ENCODE data around the gene KLF13.

Gene KLF13

DNA sequence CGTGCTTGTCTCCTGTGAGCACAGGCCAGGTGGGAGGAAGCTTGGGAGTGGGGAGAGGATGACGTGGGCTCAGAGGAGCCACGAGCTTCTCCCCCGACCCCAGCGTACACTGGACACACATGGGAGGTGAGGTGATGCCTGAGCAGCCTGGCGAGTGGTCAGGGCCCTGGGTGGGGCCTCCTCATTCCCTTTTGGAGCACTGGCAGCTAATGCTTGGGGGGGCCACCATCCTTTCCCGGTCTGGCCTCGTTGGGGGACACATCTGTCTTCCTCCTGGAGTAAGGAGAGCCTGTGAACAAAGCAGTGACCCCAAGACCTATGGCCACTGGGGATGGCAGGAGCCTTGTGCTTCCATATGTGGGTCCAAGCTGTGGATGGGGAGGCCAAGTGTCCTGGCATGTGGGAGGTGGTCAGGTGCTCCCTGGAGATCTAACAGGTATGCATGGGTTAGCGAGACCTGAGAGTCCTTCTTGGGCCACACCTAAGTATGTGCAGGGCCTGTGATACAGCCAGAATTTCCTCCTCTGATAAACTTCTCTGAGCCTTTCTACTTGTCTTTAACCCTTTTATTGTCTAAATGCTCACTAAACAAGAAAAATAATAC lies 9.5 kb downstream of the KLF13 start:
- Histone ChIP-seq H3K4me3 (ENCODE audit: low read length in 2 of 2) (peak overlapping the region in 1 of 2 donors; percentile 22), H3K9me3 (ENCODE audit: control insufficient read depth in 2 of 2, low read length in 2 of 2) (no peaks in the 10 kb centered on the region), H3K27ac (ENCODE audit: low read length) (no peak overlapping the region), H3K4me1 (ENCODE audit: control insufficient read depth, insufficient read depth, low read length) (peaks cover 82% of the 10 kb centered on the region), H3K27me3 (ENCODE audit: control insufficient read depth in 1 of 2, insufficient read depth in 2 of 2, low read length in 2 of 2) (no peaks in the 10 kb centered on the region), H3K36me3 (ENCODE audit: control insufficient read depth in 2 of 2, insufficient read depth in 2 of 2, low read length in 2 of 2) (no peaks in the 10 kb centered on the region), H3K9ac (ENCODE audit: low read length in 2 of 2) (no peak overlapping the region)

DNA sequence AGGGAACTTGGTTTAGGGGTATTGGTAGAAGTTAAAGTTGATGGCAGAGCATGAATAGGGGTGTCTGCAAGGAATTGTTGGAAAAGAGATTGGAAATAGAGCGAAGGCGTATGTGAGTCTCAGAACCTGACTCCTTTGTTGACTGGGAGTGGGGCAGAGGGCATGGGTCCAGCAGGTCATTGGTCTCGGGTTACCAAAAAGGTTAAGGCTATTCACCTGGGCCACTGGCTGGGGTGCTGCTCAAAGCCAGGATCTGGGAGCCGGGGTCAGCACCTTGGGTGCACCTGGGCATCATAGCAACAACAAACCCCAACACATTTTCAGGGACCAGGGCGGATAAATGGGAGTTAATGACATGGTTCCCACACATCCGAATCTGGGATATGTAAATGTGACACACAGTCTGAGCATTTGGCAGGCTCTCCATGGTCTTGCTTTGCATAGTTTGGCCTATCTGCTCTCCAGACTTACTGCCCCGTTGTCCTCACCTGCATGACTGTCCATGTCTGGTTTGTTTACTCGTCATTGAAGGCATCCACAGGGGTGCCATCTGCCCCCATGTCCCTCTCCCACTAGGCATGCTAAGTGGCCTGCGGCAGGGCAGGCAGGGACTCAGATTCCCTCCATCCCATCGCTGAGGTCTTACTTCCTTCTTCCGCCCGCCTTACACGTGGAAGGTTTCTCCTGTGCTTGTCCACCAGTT lies 10.1 kb downstream of the KLF13 start:
- H3K4me1 ChIP-seq (ENCODE audit: control insufficient read depth, insufficient read depth, low read length) = peaks cover 79% of the 10 kb centered on the region
- H3K27me3 ChIP-seq (ENCODE audit: control insufficient read depth in 1 of 2, insufficient read depth in 2 of 2, low read length in 2 of 2) = no peaks in the 10 kb centered on the region
- no peak overlapping the region for H3K4me3 ChIP-seq (ENCODE audit: low read length in 2 of 2)
- H3K9me3 ChIP-seq (ENCODE audit: control insufficient read depth in 2 of 2, low read length in 2 of 2) = no peaks in the 10 kb centered on the region
- no peak overlapping the region for H3K9ac ChIP-seq (ENCODE audit: low read length in 2 of 2)
- H3K27ac ChIP-seq (ENCODE audit: low read length) = peak overlapping the region; percentile 24
- no peaks in the 10 kb centered on the region for H3K36me3 ChIP-seq (ENCODE audit: control insufficient read depth in 2 of 2, insufficient read depth in 2 of 2, low read length in 2 of 2)

DNA sequence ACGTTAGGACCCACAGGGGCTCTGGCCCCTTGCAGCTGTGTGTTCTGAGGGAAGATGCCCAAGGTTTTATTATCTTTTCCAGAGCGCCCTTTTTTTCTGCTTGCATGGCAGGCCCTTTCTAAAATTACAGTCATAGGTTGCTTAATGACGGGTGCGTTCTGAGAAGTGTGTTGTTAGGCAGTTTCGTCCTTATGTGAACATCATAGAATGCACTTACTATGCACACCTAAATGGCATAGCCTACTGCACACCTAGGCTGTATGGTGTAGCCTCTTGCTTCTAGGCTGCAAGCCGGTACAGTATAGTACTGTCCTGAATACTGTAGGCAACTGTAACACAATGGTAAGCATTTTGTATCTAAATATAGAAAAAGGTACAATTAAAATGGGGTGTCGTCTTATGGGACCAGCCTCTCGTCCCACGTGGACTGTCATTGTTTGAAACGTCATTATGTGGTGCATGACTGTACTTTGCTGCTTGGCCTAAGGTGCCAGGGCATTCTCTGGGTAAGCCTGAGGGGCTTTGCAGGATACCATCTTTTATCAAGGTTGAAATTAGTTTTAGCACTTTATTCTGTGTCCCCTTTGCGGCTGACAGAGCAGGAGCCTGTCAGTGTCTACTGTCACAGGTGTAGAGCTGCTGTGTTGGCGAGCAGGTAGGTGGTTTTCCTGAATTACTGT lies 10.9 kb downstream of the KLF13 start:
- H3K36me3 ChIP-seq (ENCODE audit: control insufficient read depth in 2 of 2, insufficient read depth in 2 of 2, low read length in 2 of 2) = no peaks in the 10 kb centered on the region
- H3K27me3 ChIP-seq (ENCODE audit: control insufficient read depth in 1 of 2, insufficient read depth in 2 of 2, low read length in 2 of 2) = no peaks in the 10 kb centered on the region
- H3K4me3 ChIP-seq (ENCODE audit: low read length in 2 of 2) = no peak overlapping the region
- peak overlapping the region; percentile 24 for H3K27ac ChIP-seq (ENCODE audit: low read length)
- peaks cover 78% of the 10 kb centered on the region for H3K4me1 ChIP-seq (ENCODE audit: control insufficient read depth, insufficient read depth, low read length)
- no peak overlapping the region for H3K9ac ChIP-seq (ENCODE audit: low read length in 2 of 2)
- no peaks in the 10 kb centered on the region for H3K9me3 ChIP-seq (ENCODE audit: control insufficient read depth in 2 of 2, low read length in 2 of 2)

DNA sequence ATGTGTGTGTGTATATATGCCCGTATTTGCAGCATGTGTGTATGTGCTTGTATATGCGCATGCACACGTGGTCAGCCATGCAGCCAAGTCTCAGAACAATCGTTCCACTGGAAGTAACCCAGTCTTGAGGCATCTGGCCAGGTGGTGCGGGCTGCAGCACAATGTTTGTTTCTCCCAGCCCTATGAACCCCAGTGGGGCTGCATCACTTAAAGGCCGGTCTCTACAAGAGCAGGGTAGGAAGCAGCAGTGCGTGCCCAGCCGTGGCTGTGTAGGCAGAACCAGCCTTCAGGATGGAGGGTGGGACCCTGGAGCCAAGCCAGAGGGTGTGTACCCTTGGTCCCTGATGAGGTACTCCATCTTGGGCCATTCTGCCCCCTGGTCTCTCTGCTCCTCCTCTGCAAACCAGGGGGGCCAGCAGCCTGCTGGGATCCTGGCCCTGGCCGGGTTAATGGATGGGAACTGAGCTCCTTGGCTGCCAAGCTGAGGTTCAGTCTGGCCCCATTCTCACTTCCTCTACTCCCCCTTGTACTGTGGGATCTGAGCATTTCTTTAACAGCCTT lies 11.8 kb downstream of the KLF13 start:
- Histone ChIP-seq H3K27ac (ENCODE audit: low read length) (peak overlapping the region; percentile 75), H3K27me3 (ENCODE audit: control insufficient read depth in 1 of 2, insufficient read depth in 2 of 2, low read length in 2 of 2) (no peaks in the 10 kb centered on the region), H3K4me1 (ENCODE audit: control insufficient read depth, insufficient read depth, low read length) (peaks cover 82% of the 10 kb centered on the region), H3K9me3 (ENCODE audit: control insufficient read depth in 2 of 2, low read length in 2 of 2) (no peaks in the 10 kb centered on the region), H3K9ac (ENCODE audit: low read length in 2 of 2) (no peak overlapping the region), H3K4me3 (ENCODE audit: low read length in 2 of 2) (peak overlapping the region; percentile 5 to 47), H3K36me3 (ENCODE audit: control insufficient read depth in 2 of 2, insufficient read depth in 2 of 2, low read length in 2 of 2) (no peaks in the 10 kb centered on the region)

DNA sequence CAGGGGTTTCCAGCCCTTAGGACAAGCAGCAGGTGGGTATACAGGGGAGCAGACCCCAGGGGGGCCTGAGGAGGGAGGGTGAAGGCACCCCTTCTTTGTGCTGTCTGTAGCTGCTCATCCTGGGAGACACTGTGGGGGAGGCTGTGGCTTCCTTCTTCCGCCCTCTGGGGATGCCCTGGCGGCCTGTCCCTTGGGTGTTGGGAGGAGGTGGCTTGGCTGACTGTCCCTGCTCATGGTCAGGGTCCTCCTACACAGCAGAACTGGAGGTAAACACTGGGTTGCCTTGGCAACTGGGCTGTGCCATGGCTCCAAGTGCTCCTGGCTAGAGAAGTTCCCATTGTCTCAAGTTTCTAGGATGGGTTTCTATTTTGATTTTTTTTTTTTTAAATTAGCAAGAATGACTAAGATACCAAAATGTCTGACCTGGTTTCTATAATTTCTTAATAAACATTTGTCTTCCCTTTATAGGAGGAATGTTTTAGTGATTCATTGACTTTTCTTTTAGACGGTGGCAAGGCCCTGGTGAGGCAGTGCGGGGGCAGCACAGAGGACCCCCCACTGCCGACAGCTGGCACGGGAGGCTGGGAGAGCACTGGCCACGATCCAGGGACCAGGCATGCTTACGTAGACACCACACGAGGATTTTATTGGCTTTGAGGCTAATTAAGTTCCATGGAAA lies 12.4 kb downstream of the KLF13 start:
- no peaks in the 10 kb centered on the region for H3K27me3 ChIP-seq (ENCODE audit: control insufficient read depth in 1 of 2, insufficient read depth in 2 of 2, low read length in 2 of 2)
- peak overlapping the region; percentile 75 for H3K27ac ChIP-seq (ENCODE audit: low read length)
- H3K4me1 ChIP-seq (ENCODE audit: control insufficient read depth, insufficient read depth, low read length) = peaks cover 86% of the 10 kb centered on the region
- H3K4me3 ChIP-seq (ENCODE audit: low read length in 2 of 2) = peak overlapping the region in 1 of 2 donors; percentile 47
- no peaks in the 10 kb centered on the region for H3K9me3 ChIP-seq (ENCODE audit: control insufficient read depth in 2 of 2, low read length in 2 of 2)
- no peak overlapping the region for H3K9ac ChIP-seq (ENCODE audit: low read length in 2 of 2)
- no peaks in the 10 kb centered on the region for H3K36me3 ChIP-seq (ENCODE audit: control insufficient read depth in 2 of 2, insufficient read depth in 2 of 2, low read length in 2 of 2)

DNA sequence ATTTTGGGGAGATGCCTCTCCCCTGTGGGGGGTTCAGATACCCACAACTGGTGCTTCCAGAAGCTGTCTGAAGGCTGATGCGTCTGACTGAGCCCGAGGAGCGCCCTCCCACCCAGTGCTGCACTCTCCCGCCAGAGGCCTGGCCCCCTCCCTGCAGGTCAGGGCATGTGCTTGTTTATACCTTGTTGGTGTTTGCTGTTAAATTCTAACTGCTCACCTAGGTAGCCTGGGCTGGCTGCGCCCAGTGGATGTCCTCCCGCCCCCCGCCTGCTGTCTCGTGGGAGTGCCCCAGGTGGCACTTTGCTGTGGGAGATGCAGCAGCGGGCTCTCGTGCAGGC lies 12.9 kb downstream of the KLF13 start:
- Histone ChIP-seq H3K36me3 (ENCODE audit: control insufficient read depth in 2 of 2, insufficient read depth in 2 of 2, low read length in 2 of 2) (no peaks in the 10 kb centered on the region), H3K9ac (ENCODE audit: low read length in 2 of 2) (no peak overlapping the region), H3K9me3 (ENCODE audit: control insufficient read depth in 2 of 2, low read length in 2 of 2) (no peaks in the 10 kb centered on the region), H3K27me3 (ENCODE audit: control insufficient read depth in 1 of 2, insufficient read depth in 2 of 2, low read length in 2 of 2) (no peaks in the 10 kb centered on the region), H3K4me1 (ENCODE audit: control insufficient read depth, insufficient read depth, low read length) (peaks cover 90% of the 10 kb centered on the region), H3K27ac (ENCODE audit: low read length) (peak overlapping the region; percentile 75), H3K4me3 (ENCODE audit: low read length in 2 of 2) (peak overlapping the region in 1 of 2 donors; percentile 44)

DNA sequence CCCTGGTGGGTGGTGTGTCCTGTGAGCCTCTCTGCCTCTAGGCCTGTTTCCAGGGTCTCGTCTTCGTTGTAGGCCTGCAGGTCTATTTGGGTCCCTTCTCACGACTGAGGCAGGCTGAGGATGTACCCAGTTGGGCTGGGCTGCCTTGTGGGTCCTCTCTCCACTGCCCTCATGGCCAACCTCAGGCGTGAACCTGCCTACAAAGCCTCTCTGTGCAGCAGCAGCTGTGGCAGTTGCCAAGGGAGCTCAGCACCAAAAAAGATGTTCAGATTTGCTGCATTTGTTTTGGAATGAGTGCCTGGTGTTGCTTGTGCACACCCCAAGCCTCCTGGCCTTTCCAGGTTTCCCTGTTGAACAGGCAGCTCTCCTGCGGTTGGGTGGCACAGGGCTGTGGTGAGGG lies 13.4 kb downstream of the KLF13 start:
- Histone ChIP-seq H3K4me1 (ENCODE audit: control insufficient read depth, insufficient read depth, low read length) (peaks cover 90% of the 10 kb centered on the region), H3K9me3 (ENCODE audit: control insufficient read depth in 2 of 2, low read length in 2 of 2) (no peaks in the 10 kb centered on the region), H3K4me3 (ENCODE audit: low read length in 2 of 2) (no peak overlapping the region), H3K36me3 (ENCODE audit: control insufficient read depth in 2 of 2, insufficient read depth in 2 of 2, low read length in 2 of 2) (no peaks in the 10 kb centered on the region), H3K27me3 (ENCODE audit: control insufficient read depth in 1 of 2, insufficient read depth in 2 of 2, low read length in 2 of 2) (no peaks in the 10 kb centered on the region), H3K27ac (ENCODE audit: low read length) (no peak overlapping the region), H3K9ac (ENCODE audit: low read length in 2 of 2) (no peak overlapping the region)

DNA sequence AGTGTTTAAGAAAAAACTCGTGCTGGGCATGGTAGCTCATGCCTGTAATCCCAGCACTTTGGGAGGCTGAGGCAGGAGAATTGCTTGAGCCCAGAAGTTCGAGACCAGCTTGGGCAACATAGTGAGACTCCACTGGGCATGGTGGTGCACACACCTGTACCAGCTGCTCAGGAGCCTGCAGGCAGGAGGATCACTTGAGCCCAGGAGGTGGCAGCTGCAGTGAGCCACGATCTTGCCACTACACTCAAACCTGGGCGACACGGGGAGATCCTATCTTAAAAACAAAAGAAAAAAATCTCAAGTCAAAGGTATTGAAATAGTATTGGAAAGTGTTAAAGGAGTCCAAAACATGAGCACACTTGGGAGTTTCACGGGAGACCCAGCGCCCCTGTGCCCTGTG lies 14.0 kb downstream of the KLF13 start:
- Histone ChIP-seq H3K4me3 (ENCODE audit: low read length in 2 of 2) (no peak overlapping the region), H3K36me3 (ENCODE audit: control insufficient read depth in 2 of 2, insufficient read depth in 2 of 2, low read length in 2 of 2) (no peaks in the 10 kb centered on the region), H3K4me1 (ENCODE audit: control insufficient read depth, insufficient read depth, low read length) (peaks cover 92% of the 10 kb centered on the region), H3K27me3 (ENCODE audit: control insufficient read depth in 1 of 2, insufficient read depth in 2 of 2, low read length in 2 of 2) (no peaks in the 10 kb centered on the region), H3K9ac (ENCODE audit: low read length in 2 of 2) (no peak overlapping the region), H3K27ac (ENCODE audit: low read length) (no peak overlapping the region), H3K9me3 (ENCODE audit: control insufficient read depth in 2 of 2, low read length in 2 of 2) (no peaks in the 10 kb centered on the region)

DNA sequence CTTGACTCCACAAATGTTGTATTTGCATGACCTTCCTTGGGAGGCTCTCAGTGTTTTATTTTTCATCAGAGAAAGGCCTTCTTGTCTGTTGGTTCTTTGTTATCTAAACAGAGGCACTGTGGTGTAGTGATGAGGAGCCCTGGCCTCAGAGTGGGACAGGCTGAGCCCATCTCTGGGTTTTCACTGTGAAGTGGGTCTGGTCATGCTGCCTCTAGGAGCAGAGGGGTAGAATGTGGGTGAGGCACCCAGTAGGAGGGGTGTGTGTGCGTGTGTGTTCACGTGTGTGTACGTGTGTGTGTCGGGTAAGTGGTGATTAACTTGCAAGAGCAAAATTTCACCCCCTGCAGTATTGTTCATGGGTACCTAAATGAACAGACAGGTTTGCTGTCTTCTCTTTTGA lies 14.4 kb downstream of the KLF13 start:
- Histone ChIP-seq H3K9ac (ENCODE audit: low read length in 2 of 2) (peak overlapping the region in 1 of 2 donors; percentile 36), H3K9me3 (ENCODE audit: control insufficient read depth in 2 of 2, low read length in 2 of 2) (no peaks in the 10 kb centered on the region), H3K4me3 (ENCODE audit: low read length in 2 of 2) (no peak overlapping the region), H3K27ac (ENCODE audit: low read length) (no peak overlapping the region), H3K4me1 (ENCODE audit: control insufficient read depth, insufficient read depth, low read length) (peaks cover 91% of the 10 kb centered on the region), H3K36me3 (ENCODE audit: control insufficient read depth in 2 of 2, insufficient read depth in 2 of 2, low read length in 2 of 2) (no peaks in the 10 kb centered on the region), H3K27me3 (ENCODE audit: control insufficient read depth in 1 of 2, insufficient read depth in 2 of 2, low read length in 2 of 2) (no peaks in the 10 kb centered on the region)

DNA sequence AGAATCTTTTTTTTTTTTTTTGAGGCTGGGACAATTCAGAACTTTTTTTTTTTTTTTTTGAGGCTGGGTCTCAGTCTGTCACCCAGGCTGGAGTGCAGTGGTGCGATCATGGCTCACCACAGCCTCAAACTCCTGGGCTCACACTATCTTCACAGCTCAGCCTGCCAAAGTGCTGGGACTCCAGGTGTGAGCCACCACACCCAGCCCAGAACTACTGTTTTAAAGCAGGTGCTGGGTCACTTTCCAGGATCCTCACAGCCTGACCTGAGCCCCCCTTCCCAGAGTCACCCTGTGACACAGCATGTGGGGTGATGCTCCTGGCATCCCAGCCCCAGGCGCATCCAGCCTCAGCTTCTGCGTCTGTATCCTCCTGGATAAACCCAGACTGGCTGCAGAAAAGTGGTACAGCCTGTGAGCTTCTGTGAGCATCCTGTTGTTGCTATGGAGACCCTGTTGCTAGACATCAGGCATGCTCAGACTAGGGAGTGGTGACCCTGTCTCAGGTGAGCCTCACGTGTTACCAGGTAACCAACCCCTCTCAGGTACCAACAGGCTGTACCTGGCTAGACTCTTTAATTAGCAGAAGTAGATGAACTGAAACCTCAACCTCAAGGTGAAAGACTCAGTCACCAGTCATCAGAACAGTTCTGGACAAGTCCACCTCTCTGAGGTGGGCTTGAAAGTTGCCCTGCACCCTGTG lies 15.0 kb downstream of the KLF13 start:
- H3K36me3 ChIP-seq (ENCODE audit: control insufficient read depth in 2 of 2, insufficient read depth in 2 of 2, low read length in 2 of 2) = no peaks in the 10 kb centered on the region
- no peak overlapping the region for H3K9ac ChIP-seq (ENCODE audit: low read length in 2 of 2)
- peaks cover 91% of the 10 kb centered on the region for H3K4me1 ChIP-seq (ENCODE audit: control insufficient read depth, insufficient read depth, low read length)
- H3K4me3 ChIP-seq (ENCODE audit: low read length in 2 of 2) = no peak overlapping the region
- H3K27me3 ChIP-seq (ENCODE audit: control insufficient read depth in 1 of 2, insufficient read depth in 2 of 2, low read length in 2 of 2) = no peaks in the 10 kb centered on the region
- H3K9me3 ChIP-seq (ENCODE audit: control insufficient read depth in 2 of 2, low read length in 2 of 2) = no peaks in the 10 kb centered on the region
- peak overlapping the region; percentile 18 for H3K27ac ChIP-seq (ENCODE audit: low read length)

Measured in stomach smooth muscle (tissue), 2 donors.